Heart left ventricle (tissue), 16 donors: ENCODE results near the gene NUAK1. TPM values are rescaled to one million over a fixed set of nuclear protein-coding genes. Genes with fewer than 3 reads are reported as not detected.
A peak's percentile ranks its signal among the peaks of the same experiment; 100 is the strongest.

Experiments used
- ATAC-seq, 4 donors: fragments of 200-7000 bp; cut with Tn5 transposase; one replicate each; pipeline ENCODE4 v1.9.1; 2020 to 2022; ENCODE audit warnings: moderate library complexity in 4 of 4, mild to moderate bottlenecking in 3 of 4, moderate number of reproducible peaks in 1 of 4
- DNase-seq, 5 donors: peaks; one replicate each; pipeline ENCODE4 v3.0.0-alpha.2; 2020
- H3K27ac ChIP-seq, 12 donors: fragments of 200-600 bp; sonication (generic) in 4 of 12; one replicate each; pipeline versions ENCODE4 v1.5.0 to v1.8.0; 2016 to 2022; ENCODE audit warnings: mild to moderate bottlenecking in 2 of 12
- H3K27me3 ChIP-seq, 9 donors: fragments of 200-600 bp; sonication (generic) in 2 of 9; one replicate each; pipeline versions ENCODE4 v1.5.1 to v1.8.0; 2016 to 2022; ENCODE audit warnings: mild to moderate bottlenecking in 3 of 9
- H3K36me3 ChIP-seq, 9 donors: fragments of 200-600 bp; sonication (generic) in 2 of 9; one replicate each; pipeline versions ENCODE4 v1.5.0 to v1.8.0; 2018 to 2022; ENCODE audit warnings: mild to moderate bottlenecking in 2 of 9
- H3K4me1 ChIP-seq, 12 donors: fragments of 200-600 bp; sonication (generic) in 4 of 12; one replicate each; pipeline versions ENCODE4 v1.5.0 to v1.8.0; 2016 to 2022; ENCODE audit warnings: mild to moderate bottlenecking in 3 of 12
- H3K4me3 ChIP-seq, 12 donors: fragments of 200-600 bp; sonication (generic) in 4 of 12; one replicate each; pipeline versions ENCODE4 v1.5.0 to v1.8.0; 2017 to 2022; ENCODE audit warnings: mild to moderate bottlenecking in 9 of 12, moderate library complexity in 4 of 12
- H3K9me3 ChIP-seq, 12 donors: fragments of 200-600 bp; sonication (generic) in 4 of 12; one replicate each; pipeline versions ENCODE4 v1.5.0 to v1.8.0; 2016 to 2022; ENCODE audit warnings: mild to moderate bottlenecking in 1 of 12
- CTCF ChIP-seq, 12 donors: fragments of 200-600 bp; sonication (generic) in 4 of 12; IDR thresholded peaks; one replicate each; pipeline versions ENCODE4 v1.5.0 to v1.8.0; 2018 to 2022; ENCODE audit warnings: antibody characterized with exemption in 12 of 12, mild to moderate bottlenecking in 5 of 12
- POLR2A ChIP-seq, 2 donors: fragments of 450-650 bp; IDR thresholded peaks; one replicate each; pipeline ENCODE4 v1.6.1; 2017; ENCODE audit warnings: antibody characterized with exemption in 2 of 2, mild to moderate bottlenecking in 2 of 2, moderate library complexity in 2 of 2
- WGBS, 4 donors: extraction: QIAGEN DNeasy Blood & Tissue Kit in 2 of 4; methylation state at CpG; one replicate each; pipeline versions ENCODE4 v1.1.5 to v1.1.7; 2013 to 2018; 5-methylcytosine and 5-hydroxymethylcytosine counted together
- intact Hi-C, 10 donors: fragments of 100-400 bp; cut with DNase I; formaldehyde crosslinking; loops; one replicate each; pipeline versions ENCODE4 v1.11.1 to v1.14.2; 2022
- polyA plus RNA-seq, 2 donors: library from polyadenylated mRNA; stranded (reverse); fragments of 200-250 nt; gene quantifications; one replicate each; pipeline ENCODE4 v1.2.3, GENCODE V29; 2013
- total RNA-seq, 9 donors: library from RNA; depleted of rRNA in 2 of 9; stranded (reverse); fragments of >200 nt in 2 of 9; fragmentation: NEBNext Ultra II Directional in 3 of 9; extraction: Animal tissue kit (Norgen Biotek cat#: 25700) in 3 of 9; gene quantifications; one replicate each; pipeline versions ENCODE4 v1.1.0 to v1.2.4, GENCODE V29; 2016 to 2023
- donor health status: ischemic (EF 13 %, LVEDD 7.1; RV severe dilation, severe dysfunction).
- donor health status: healthy with polysubstance abuse.
- donor health status: DM: no; HTN: yes; CAD: no.
- donor health status: DM: no; HTN: no; CAD: no.
- donor health status: ischemic (EF 25% LVEDD 6.9; RV normal size, moderate dysfunction).
- donor health status: ischemic (EF 25% LVEDD 5.7; RV mildly dilated, moderate dysfunction).
- donor health status: healthy.
- donor health status: DM: yes; HTN: yes; CAD: no.
- donor health status: ischemic (EF 35%, LVEDD 5.7; RV mildly dilated, moderate dysfunction).
- donor health status: nonischemic (EF 11% LVEDD 7.7; RV severe dilation, severe dysfunction).
- donor health status: DM: yes; HTN: yes; CAD: no.
- donor health status: PGD.
- donor health status: ischemic (EF 29% LVEDD 5.4; RV normal size, mild dysfunction).
- donor health status: nonischemic (EF 23%, LVEDD 6.1; RV moderate dilation, normal function).

The NUAK1 gene
- total and polyA plus RNA-seq, 11 donors, result 10.5 to 50.7 (median 39.4) TPM

- ATAC-seq (peak in 3 of 4 donors; percentile 7 to 66 (median 8)), DNase-seq (no peak)
- TF ChIP-seq CTCF (IDR thresholded peaks at IDR 0.05) (no peak), POLR2A (IDR thresholded peaks at IDR 0.05) (no peak)
- H3K4me3 ChIP-seq, result no peak overlapping the region
- peaks cover 0 to 41% (median 24%) of the 10 kb centered on the region in 9 donors for H3K36me3 ChIP-seq
- WGBS, 4 donors, result 54 to 69% (median 65%) methylated on average over 5 of the region's 5 CpGs
- no peaks in the 10 kb centered on the region for H3K27me3 ChIP-seq
- peak overlapping the region in 5 of 12 donors; percentile 7 to 33 (median 19) for H3K27ac ChIP-seq
- no peaks in the 10 kb centered on the region for H3K9me3 ChIP-seq
- peaks cover 0 to 48% (median 20%) of the 10 kb centered on the region in 12 donors for H3K4me1 ChIP-seq
- intact Hi-C loops, result no loop called here
These were observed 76.1 kb downstream of the NUAK1 start for GRCh38 chr12:106062693-106063092.

GRCh38 chr12:106058256-106059182 lies 80.2 kb downstream of the NUAK1 start:
- 75 to 86% (median 82%) methylated on average over 4 of the region's 4 CpGs for WGBS, 4 donors
- TF ChIP-seq POLR2A (IDR thresholded peaks at IDR 0.05), result no peak
- TF ChIP-seq CTCF (IDR thresholded peaks at IDR 0.05), result no peak
- peaks cover 0 to 19% (median 2%) of the 10 kb centered on the region in 12 donors for H3K4me1 ChIP-seq
- no peak overlapping the region for H3K4me3 ChIP-seq
- intact Hi-C loops, result no loop called here
- DNase-seq (no peak), ATAC-seq (no peak)
- no peak overlapping the region for H3K27ac ChIP-seq
- H3K36me3 ChIP-seq, result peaks cover 0 to 7% (median 0%) of the 10 kb centered on the region in 9 donors
- H3K9me3 ChIP-seq, result peaks cover 0 to 27% (median 0%) of the 10 kb centered on the region in 12 donors
- H3K27me3 ChIP-seq, result no peaks in the 10 kb centered on the region

GRCh38 chr12:106054049-106054448 lies 84.7 kb downstream of the NUAK1 start:
- H3K4me1 ChIP-seq, result no peaks in the 10 kb centered on the region
- no peak overlapping the region for H3K4me3 ChIP-seq
- H3K36me3 ChIP-seq, result no peaks in the 10 kb centered on the region
- TF ChIP-seq POLR2A (IDR thresholded peaks at IDR 0.05) (no peak), CTCF (IDR thresholded peaks at IDR 0.05) (no peak)
- intact Hi-C loops, result no loop called here
- no peaks in the 10 kb centered on the region for H3K27me3 ChIP-seq
- ATAC-seq (no peak), DNase-seq (no peak)
- no peak overlapping the region for H3K27ac ChIP-seq
- H3K9me3 ChIP-seq, result peaks cover 0 to 27% (median 0%) of the 10 kb centered on the region in 12 donors

GRCh38 chr12:106051853-106052531 lies 86.8 kb downstream of the NUAK1 start:
- peaks cover 0 to 27% (median 0%) of the 10 kb centered on the region in 12 donors for H3K9me3 ChIP-seq
- H3K27ac ChIP-seq, result no peak overlapping the region
- H3K4me1 ChIP-seq, result no peaks in the 10 kb centered on the region
- no peaks in the 10 kb centered on the region for H3K27me3 ChIP-seq
- no peaks in the 10 kb centered on the region for H3K36me3 ChIP-seq
- ATAC-seq, result no peak
- no peak overlapping the region for H3K4me3 ChIP-seq
- WGBS, 4 donors, result 73 to 89% (median 87%) methylated on average over 6 of the region's 6 CpGs
- DNase-seq, result no peak
- TF ChIP-seq CTCF (IDR thresholded peaks at IDR 0.05) (no peak), POLR2A (IDR thresholded peaks at IDR 0.05) (no peak)
- intact Hi-C loops, result no loop called here
